HepG2 (cell line): ENCODE data around the gene SFTA2. TPM values are rescaled to one million over a fixed set of nuclear protein-coding genes. Genes with fewer than 3 reads are reported as not detected.

Experiments used
- ATAC-seq: fragments of 200-7000 bp; cut with Tn5 transposase; 3 replicates; pipeline ENCODE4 v1.9.1; 2020; ENCODE audit warnings: mild to moderate bottlenecking, moderate library complexity
- BruUV-seq: library from RNA; stranded (reverse); fragments of 400-500 nt; replicated peaks from 2 replicates; lab custom pipeline; 2021; lab: Mats Ljungman, UMichigan
- CTCF ChIA-PET: fragments of 300-600 bp; formaldehyde crosslinking; extraction: SDS; loops from one replicate; lab custom pipeline; 2021; ENCODE audit warnings: low total read pairs, inconsistent platforms, low intra/inter-chr PET ratio; lab: Yijun Ruan, JAX
- POLR2A ChIA-PET: fragments of 350-600 bp; sonication (Branson Sonifier 250); formaldehyde crosslinking; loops from one replicate; lab custom pipeline; 2020; ENCODE audit warnings: antibody characterized with exemption, inconsistent platforms; lab: Yijun Ruan, JAX
- DNase-seq: peaks from one replicate; pipeline ENCODE4 v3.0.0-alpha.2; 2015; ENCODE audit warnings: low spot score
- FAIRE-seq: peaks from 3 replicates; lab custom pipeline; 2011; peaks lifted over from hg19 to GRCh38; lab: Jason Lieb, UNC
- H2AFZ ChIP-seq: one replicate; pipeline ENCODE4 v1.6.1; 2011; ENCODE audit warnings: low read length, inconsistent platforms
- H3K27ac ChIP-seq: fragments of 300-600 bp; 3 replicates; pipeline ENCODE4 v1.8.0; 2011; ENCODE audit warnings: mixed run types, mild to moderate bottlenecking, mixed read lengths, low read length, inconsistent platforms; ENCODE audit not compliant: insufficient read depth; ENCODE audit errors: extremely low read length
- H3K27me3 ChIP-seq, 2 experiments: fragments of 200-600 bp in 1 of 2; 2 replicates in 1 of 2; 3 replicates in 1 of 2; pipeline versions ENCODE4 v1.6.0 to v1.8.0; 2011; ENCODE audit warnings: low read length in 2 of 2, mild to moderate bottlenecking in 2 of 2, moderate library complexity in 2 of 2, inconsistent platforms in 1 of 2; ENCODE audit not compliant: insufficient read depth in 2 of 2, control insufficient read depth in 1 of 2
- H3K36me3 ChIP-seq, 2 experiments: fragments of 200-600 bp in 1 of 2; replicated peaks in 1 of 2; 2 replicates in 1 of 2; 3 replicates in 1 of 2; pipeline versions ENCODE4 v1.5.1 to v1.8.0; 2011; ENCODE audit warnings: low read length in 2 of 2, inconsistent platforms in 1 of 2; ENCODE audit not compliant: insufficient read depth in 2 of 2, control insufficient read depth in 1 of 2
- H3K4me1 ChIP-seq: 2 replicates; pipeline ENCODE4 v1.5.1; 2012; ENCODE audit warnings: low read length, inconsistent platforms; ENCODE audit not compliant: insufficient read depth
- H3K4me2 ChIP-seq: 2 replicates; pipeline ENCODE4 v1.6.0; 2011; ENCODE audit warnings: low read depth, low read length, inconsistent platforms
- H3K4me3 ChIP-seq, 3 experiments: fragments of 200-600 bp in 1 of 3; sonication (generic), shearing (Covaris generic) in 1 of 3; replicated peaks in 1 of 3; 2 replicates each; pipeline ENCODE4 v1.5.1; 2011 to 2016; ENCODE audit warnings: low read length in 3 of 3, inconsistent platforms in 2 of 3, low read depth in 2 of 3, mild to moderate bottlenecking in 2 of 3, control low read depth in 1 of 3, mixed read lengths in 1 of 3; ENCODE audit not compliant: insufficient read depth in 1 of 3
- H3K79me2 ChIP-seq: one replicate; pipeline ENCODE4 v1.6.1; 2011; ENCODE audit warnings: low read length, inconsistent platforms; ENCODE audit not compliant: insufficient read depth
- H3K9ac ChIP-seq: 2 replicates; pipeline ENCODE4 v1.6.0; 2011; ENCODE audit warnings: mild to moderate bottlenecking, low read depth, low read length, inconsistent platforms; ENCODE audit not compliant: insufficient read depth
- H3K9me3 ChIP-seq: 2 replicates; pipeline ENCODE4 v1.5.1; 2012; ENCODE audit warnings: mild to moderate bottlenecking, low read length
- H4K20me1 ChIP-seq: 2 replicates; pipeline ENCODE4 v1.6.0; 2011; ENCODE audit warnings: inconsistent platforms, mild to moderate bottlenecking, low read length, moderate library complexity; ENCODE audit not compliant: insufficient read depth
- ETS1 ChIP-seq: sonication (generic); formaldehyde crosslinking; IDR thresholded peaks from 2 replicates; pipeline ENCODE4 v1.4.0; 2020; ENCODE audit warnings: missing genetic modification reagents
- FOXM1 ChIP-seq: sonication (generic); formaldehyde crosslinking; IDR thresholded peaks from 2 replicates; pipeline ENCODE4 v1.5.0; 2020; ENCODE audit warnings: missing genetic modification reagents
- MXI1 ChIP-seq: IDR thresholded peaks from 3 replicates; pipeline ENCODE4 v1.6.1; 2012; ENCODE audit warnings: low read depth, low read length, inconsistent platforms, borderline replicate concordance
- NCOA2 ChIP-seq: sonication (generic); formaldehyde crosslinking; IDR thresholded peaks from 2 replicates; pipeline ENCODE4 v1.8.0; 2022; ENCODE audit warnings: inconsistent platforms
- NFYB ChIP-seq: sonication (generic); formaldehyde crosslinking; IDR thresholded peaks from 2 replicates; pipeline ENCODE4 v1.4.0; 2020; ENCODE audit warnings: missing genetic modification reagents
- U2AF2 ChIP-seq: fragments of 200-400 bp; formaldehyde crosslinking; IDR thresholded peaks from 2 replicates; pipeline ENCODE4 v1.6.1; 2017; ENCODE audit warnings: low read depth, mild to moderate bottlenecking, low read length
- ZFP36L1 ChIP-seq: sonication (generic); formaldehyde crosslinking; IDR thresholded peaks from 2 replicates; pipeline ENCODE4 v1.8.0; 2022; ENCODE audit warnings: mild to moderate bottlenecking, missing genetic modification reagents, moderate library complexity
- ZNF224 ChIP-seq: sonication (generic); formaldehyde crosslinking; IDR thresholded peaks from 2 replicates; pipeline ENCODE4 v1.5.0; 2020; ENCODE audit warnings: mild to moderate bottlenecking, missing genetic modification reagents
- ZNF281 ChIP-seq: sonication (generic); formaldehyde crosslinking; IDR thresholded peaks from 2 replicates; pipeline ENCODE4 v1.4.0; 2020; ENCODE audit warnings: missing genetic modification reagents, borderline replicate concordance
- ZNF317 ChIP-seq: sonication (generic); formaldehyde crosslinking; IDR thresholded peaks from 2 replicates; pipeline ENCODE4 v1.5.0; 2020; ENCODE audit warnings: mild to moderate bottlenecking, missing genetic modification reagents
- ZNF383 ChIP-seq: sonication (generic); formaldehyde crosslinking; IDR thresholded peaks from 2 replicates; pipeline ENCODE4 v1.4.0; 2020; ENCODE audit warnings: missing genetic modification reagents, mild to moderate bottlenecking, borderline replicate concordance
- ZNF597 ChIP-seq: sonication (generic); formaldehyde crosslinking; IDR thresholded peaks from 2 replicates; pipeline ENCODE4 v1.5.0; 2020; ENCODE audit warnings: missing genetic modification reagents
- WGBS: methylation state at CpG from one replicate; pipeline ENCODE4 v1.1.6; 2017; ENCODE audit warnings: low lambda C conversion rate; 5-methylcytosine and 5-hydroxymethylcytosine counted together
- in situ Hi-C: cut with HindIII; loops from 2 replicates; pipeline ENCODE4 v1.10.0; 2017; ENCODE audit warnings: low pct_unique_long_range_greater_than_20kb; ENCODE audit not compliant: extremely low pct_ligation_motif_present
- intact Hi-C: fragments of 100-400 bp; cut with micrococcal nuclease; formaldehyde crosslinking; loops from one replicate; pipeline ENCODE4 v1.10.0; 2022; ENCODE audit not compliant: unreplicated experiment
- polyA plus RNA-seq, 8 experiments: library from polyadenylated mRNA; depleted of rRNA in 3 of 8; stranded (reverse) in 7 of 8; unstranded in 1 of 8; fragments of >200 nt; fragmentation: Illumina TruSeq in 4 of 8; extraction: Trizol in 4 of 8; gene quantifications; 2 replicates each; pipeline versions ENCODE4 v1.2.1 to v1.2.3, GENCODE V29; 2011 to 2016; ENCODE audit warnings: low read depth in 4 of 8, missing spikeins in 1 of 8, mixed read lengths in 1 of 8; ENCODE audit not compliant: insufficient read depth in 1 of 8
- total RNA-seq, 5 experiments: library from RNA; depleted of rRNA; stranded (reverse); fragments of >200 nt; fragmentation: Illumina TruSeq; extraction: Trizol; gene quantifications; 2 replicates each; pipeline ENCODE4 v1.2.3, GENCODE V29; 2016; ENCODE audit warnings: low read depth in 1 of 5

The SFTA2 gene
- total and polyA plus RNA-seq, 2 of the 13 experiments (the other 11 are each of a cell fraction or from before 2014, with no cell fraction given): not detected

GRCh38 chr6:30908700-30909099 lies 23.3 kb downstream of the SFTA2 start (continued):
- no peak for TF ChIP-seq ZNF317 (CRISPR knock-in tag)
- no peak for TF ChIP-seq ZFP36L1 (CRISPR knock-in tag)
- TF ChIP-seq ZNF281 (CRISPR knock-in tag): no peak
- TF ChIP-seq FOXM1 (CRISPR knock-in tag): no peak
- no peak for TF ChIP-seq NFYB
- TF ChIP-seq ZNF383 (CRISPR knock-in tag): no peak

GRCh38 chr6:30907758-30908591 lies 24.0 kb downstream of the SFTA2 start, which contains the start of gene GTF2H4:
Gene GTF2H4, plus strand, starts transcription at chr6:30908207.
- H3K9ac ChIP-seq: peak within 1 kb of the TSS; percentile 74
- ATAC-seq: peak; percentile 95
- DNase-seq: peak; percentile 99
- CTCF ChIA-PET: no interaction called here
- peaks cover 4 to 21% of the 10 kb centered on the region in 2 experiments; a peak in 4 of 5 replicates for H3K36me3 ChIP-seq
- H3K4me2 ChIP-seq: peak within 1 kb of the TSS; percentile 93
- H3K27me3 ChIP-seq: no peaks in the 10 kb centered on the region; a peak in 1 of 5 replicates
- H3K79me2 ChIP-seq: peaks cover 17% of the 10 kb centered on the region
- H3K9me3 ChIP-seq: no peaks in the 10 kb centered on the region
- peak; percentile 96 for FAIRE-seq
- peak within 1 kb of the TSS; percentile 76 to 98 (median 82) for H3K4me3 ChIP-seq
- TSS peak; percentile 48 for BruUV-seq
- H2AFZ ChIP-seq: no peak within 1 kb of the TSS
- H3K27ac ChIP-seq: peak within 1 kb of the TSS; percentile 59
- H4K20me1 ChIP-seq: no peaks in the 10 kb centered on the region
- H3K4me1 ChIP-seq: peaks cover 35% of the 10 kb centered on the region
- POLR2A ChIA-PET: interaction anchor here (0.6 to 5.4 kb wide), 9 partner anchors 9 to 337 kb away, joined by 3 to 45 read pairs (median 3); partner anchors contain the start of genes ABCF1, DDR1 and DHX16
- in situ Hi-C loops: no loop called here
- under 1% methylated on average over 45 of the region's 49 CpGs for WGBS
- intact Hi-C loops: loop anchor here (1.0 to 2.0 kb wide), 2 partner anchors 23 to 31 kb away; no protein-coding TSS in a partner anchor
- TF ChIP-seq U2AF2 (peak; percentile 91), NCOA2 (peak; percentile 31; the same call in 1 of the 2 replicates), ZNF597 (CRISPR knock-in tag) (no peak), MXI1 (peak; percentile 84; the same call in 1 of the 3 replicates), ZNF224 (CRISPR knock-in tag) (peak; percentile 81; the same call in 1 of the 2 replicates), ETS1 (CRISPR knock-in tag) (no peak)
